ENCODE measurements around the gene PSMD3.
"Not testable (repeated sequence)": the region's sequence is repeated elsewhere in the genome, so short reads cannot be mapped to it uniquely, and the experiment has no call there.

The PSMD3 gene

DNA sequence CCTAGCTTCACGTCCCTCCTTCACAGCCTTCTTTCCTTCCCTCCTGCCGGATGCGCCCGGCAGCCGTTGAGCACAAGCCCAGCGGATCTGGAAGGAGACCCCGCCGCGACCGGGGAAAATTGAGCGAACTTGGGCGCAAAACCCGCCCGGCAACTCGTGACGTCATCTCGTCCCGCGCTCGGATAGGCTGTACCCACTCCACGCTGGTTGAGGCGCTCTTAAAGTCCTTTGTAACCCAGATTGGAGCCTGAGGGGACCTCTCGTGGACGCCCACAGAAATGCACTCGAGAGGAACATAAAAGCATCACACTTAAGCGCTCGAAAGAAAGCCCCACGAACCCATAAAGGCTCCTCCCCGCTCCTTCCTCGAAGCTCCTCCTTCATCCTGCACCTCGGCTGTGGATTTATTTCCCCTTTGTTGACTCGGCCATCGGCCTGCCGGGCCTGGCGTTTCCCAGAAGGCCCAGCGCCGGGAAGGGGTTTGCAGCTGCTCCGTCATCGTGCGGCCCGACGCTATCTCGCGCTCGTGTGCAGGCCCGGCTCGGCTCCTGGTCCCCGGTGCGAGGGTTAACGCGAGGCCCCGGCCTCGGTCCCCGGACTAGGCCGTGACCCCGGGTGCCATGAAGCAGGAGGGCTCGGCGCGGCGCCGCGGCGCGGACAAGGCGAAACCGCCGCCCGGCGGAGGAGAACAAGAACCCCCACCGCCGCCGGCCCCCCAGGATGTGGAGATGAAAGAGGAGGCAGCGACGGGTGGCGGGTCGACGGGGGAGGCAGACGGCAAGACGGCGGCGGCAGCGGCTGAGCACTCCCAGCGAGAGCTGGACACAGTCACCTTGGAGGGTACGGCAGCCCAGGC is at the start of gene PSMD3:
TSS of gene PSMD3 (plus strand) at position 457 of the 856 bp plus-strand sequence. CDS start at position 621, 164 bp downstream.
- DNase-seq: peak; percentile 96 to 97

DNA sequence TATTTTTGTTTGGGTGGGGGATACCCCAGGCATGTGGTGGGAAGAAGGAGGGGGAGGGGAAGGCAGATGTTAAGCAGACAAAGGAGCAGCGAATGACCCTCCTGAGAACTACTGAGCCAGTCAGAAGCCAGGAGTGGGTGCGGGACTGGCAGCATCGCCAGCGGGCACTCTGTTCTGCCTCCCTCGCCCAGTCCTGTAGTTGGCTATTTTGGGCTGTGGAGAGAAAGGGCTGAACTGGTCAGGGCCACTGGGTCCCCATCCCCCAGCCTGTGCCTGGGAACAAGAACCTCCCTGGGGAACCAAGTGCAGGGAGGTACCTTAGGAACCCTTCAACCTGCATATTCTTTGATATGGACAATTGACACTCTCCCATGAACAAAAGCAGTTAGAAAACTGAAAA is 46.7 kb upstream of the PSMD3 start:
- no peak for DNase-seq

DNA sequence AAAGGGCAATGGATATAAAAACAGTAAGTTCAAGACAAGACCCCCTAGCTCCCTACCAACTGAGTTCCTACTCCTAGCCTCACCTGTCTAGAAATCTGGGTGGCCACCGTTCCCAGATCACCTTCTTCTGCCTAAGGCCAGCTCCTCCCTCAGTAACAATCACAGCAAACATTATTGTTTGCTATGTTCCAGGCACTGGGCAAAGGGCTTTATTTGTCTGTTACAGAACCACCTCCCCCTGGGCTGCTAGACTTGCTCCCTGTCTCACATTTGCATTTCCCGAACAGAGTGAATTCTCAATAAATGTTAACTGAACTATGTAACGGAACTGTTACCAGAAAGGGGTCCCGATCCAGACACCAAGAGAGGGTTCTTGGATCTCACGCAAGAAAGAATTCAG is 46.3 kb upstream of the PSMD3 start:
- DNase-seq: no peak

DNA sequence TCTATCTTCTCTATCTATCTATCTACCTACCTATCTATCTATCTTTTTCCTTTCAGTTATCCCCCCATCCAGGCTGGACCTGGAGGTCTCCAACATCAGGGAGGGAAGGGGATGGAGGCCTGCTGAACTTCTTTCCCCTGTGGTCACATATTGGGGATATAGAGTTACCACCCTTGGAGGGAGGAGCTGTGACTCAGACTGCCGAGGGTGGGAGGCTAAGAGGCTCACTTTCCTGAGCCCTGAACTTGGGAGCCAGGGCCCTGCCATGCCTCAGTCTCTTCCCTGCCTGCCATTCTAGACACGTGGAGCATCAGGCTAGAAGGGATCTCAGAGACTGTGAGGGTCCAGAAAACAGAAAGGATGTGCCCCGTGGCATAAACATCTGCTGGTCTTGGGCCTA is 44.7 kb upstream of the PSMD3 start:
- no peak for DNase-seq

DNA sequence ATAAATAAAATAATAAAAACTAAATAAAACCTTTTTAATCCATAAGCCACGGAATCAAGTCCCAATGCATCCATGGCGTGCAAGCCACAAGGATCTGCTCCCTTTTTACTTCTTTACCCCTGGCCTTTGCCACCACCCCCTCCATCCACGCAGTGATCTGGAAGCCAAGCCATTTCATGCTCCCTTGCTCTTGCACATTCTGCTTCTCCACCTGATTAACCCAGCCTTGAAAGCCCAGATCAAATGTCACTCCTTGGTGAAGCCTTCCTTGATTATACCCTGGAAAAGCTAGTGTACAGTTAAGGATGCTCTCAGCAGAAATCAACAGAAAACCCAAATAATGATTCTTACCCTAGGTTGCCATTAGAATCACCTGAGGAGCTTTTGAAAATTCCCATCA is 43.2 kb upstream of the PSMD3 start:
- DNase-seq: no peak

DNA sequence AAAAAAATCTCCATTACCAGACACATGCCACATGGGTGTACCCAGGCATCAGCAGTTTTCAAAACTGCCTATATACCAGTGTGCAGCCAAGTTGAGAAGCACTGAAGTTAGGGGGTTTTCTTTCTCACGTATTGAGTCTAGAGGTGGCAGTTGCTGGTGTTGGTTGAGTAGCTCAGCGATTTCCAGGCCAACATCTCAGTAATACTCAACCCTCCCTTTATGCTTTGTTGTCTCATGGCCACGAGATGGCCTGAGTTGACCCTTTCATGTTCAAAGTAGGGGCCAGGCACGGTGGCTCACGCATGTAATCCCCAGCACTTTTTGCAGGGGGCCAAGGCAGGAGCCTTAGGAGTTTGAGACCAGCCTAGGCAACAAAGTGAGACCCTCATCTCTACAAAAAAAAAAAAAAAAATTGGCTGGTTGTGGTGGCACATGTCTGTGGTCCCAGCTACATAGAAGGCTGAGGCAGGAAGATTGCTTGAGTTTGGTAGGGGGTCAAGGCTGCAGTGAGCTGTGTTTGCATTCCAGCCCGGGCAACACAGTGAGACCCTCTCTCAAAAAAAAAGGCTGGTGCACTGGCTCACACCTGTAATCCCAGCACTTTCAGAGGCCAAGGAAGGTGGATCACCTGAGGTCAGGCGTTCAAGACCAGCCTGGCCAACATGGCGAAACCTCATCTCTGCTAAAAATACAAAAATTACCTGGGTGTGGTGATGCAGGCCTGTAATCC is 42.3 kb upstream of the PSMD3 start:
- no peak for DNase-seq

DNA sequence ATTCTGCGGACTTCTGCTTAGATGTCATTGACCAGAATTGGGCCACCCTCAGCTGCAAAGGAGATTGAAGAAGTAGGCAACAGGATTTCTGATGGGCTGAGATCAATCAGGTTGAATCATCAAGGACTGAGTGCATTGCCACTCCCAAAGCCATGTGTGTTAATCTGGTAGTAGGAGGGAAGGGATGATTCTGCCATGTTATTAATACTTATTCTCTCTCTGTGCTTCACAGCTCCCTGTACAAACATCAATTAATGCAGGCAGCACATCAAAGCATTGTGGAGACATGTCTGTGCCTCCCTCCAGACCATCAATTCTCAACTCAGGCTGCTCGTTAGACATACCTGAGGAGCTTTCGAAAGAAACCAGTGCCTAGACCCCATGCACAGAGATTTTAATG is 41.5 kb upstream of the PSMD3 start:
- no peak for DNase-seq

DNA sequence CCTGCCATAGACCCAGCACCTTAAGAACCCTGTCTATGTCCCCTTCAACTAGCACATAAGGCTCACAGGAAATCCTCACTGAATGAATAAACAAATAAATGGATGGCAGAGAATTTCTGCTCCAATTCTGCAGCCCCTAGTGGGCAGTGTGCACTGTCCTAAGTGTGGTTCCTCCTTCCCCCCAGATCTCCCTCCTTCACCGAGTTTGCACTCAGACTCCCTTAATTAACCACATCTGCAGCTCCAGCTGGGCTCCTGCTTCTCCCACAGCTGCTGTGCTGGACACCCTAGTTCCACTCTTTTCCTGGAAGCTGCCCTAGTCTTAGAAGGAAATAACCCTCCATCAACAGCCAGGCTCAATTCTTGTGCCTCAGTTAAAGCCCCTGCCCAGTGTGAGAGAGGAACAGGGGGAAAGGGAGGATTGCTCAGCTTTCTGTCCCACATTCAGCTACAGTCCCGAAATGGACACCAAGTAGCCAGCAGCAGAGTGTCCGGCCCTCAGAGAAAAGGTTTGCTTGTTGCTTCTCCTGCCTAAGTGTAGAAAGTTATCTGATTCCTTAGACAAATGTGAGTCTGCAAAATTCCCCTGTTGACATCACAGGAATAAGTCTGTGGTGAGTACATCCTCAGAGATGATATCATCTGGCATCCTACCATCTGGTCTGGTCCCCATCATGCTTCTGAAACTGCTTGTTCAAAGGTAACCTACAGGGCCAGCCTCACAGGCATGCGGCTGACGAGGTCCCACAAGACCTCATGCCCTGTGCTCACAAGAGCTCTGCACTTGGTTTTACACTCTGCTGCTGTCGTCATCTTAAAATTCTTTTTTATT is 40.8 kb upstream of the PSMD3 start:
- DNase-seq: no peak

DNA sequence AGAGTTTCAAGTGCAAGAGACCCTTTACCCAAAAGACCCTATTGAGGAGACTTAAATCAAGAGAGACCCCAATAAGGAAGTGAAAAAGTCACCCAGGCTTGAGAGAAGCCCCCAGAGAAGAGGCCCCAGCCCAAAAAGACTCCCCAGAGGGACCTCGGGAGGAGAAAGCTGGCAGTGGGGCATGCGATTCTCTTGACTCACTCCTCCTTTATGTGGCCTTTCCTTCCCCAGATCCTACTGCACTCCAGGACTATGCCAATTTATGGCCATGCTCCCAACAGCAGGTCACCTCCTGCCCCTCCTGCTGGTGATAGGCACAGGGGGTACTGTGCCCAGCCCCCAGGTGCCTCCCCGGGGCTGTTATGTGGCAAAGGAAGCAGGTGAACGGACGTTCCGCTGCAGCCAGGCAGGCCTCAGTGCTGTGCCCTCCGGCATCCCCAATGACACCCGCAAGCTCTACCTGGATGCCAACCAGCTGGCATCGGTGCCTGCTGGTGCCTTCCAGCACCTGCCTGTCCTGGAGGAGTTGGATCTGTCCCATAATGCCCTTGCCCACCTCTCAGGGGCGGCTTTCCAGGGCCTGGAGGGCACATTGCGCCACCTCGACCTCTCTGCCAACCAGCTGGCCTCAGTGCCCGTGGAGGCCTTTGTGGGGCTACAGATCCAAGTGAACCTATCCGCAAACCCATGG is 36.8 kb upstream of the PSMD3 start:
- DNase-seq: no peak

DNA sequence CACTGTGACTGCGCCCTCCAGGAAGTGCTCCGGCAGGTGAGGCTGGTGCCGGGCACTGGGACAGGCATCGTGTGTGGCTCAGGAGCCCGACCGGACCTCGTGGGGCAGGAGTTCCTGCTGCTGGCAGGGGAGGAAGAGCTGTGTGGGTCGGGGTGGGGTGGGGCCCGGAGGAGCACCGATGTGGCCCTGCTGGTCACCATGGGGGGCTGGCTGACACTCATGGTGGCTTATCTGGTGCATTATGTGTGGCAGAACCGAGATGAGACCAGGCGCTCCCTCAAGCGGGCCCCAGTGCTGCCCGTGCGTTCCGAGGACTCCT is 36.3 kb upstream of the PSMD3 start:
- DNase-seq: no peak

DNA sequence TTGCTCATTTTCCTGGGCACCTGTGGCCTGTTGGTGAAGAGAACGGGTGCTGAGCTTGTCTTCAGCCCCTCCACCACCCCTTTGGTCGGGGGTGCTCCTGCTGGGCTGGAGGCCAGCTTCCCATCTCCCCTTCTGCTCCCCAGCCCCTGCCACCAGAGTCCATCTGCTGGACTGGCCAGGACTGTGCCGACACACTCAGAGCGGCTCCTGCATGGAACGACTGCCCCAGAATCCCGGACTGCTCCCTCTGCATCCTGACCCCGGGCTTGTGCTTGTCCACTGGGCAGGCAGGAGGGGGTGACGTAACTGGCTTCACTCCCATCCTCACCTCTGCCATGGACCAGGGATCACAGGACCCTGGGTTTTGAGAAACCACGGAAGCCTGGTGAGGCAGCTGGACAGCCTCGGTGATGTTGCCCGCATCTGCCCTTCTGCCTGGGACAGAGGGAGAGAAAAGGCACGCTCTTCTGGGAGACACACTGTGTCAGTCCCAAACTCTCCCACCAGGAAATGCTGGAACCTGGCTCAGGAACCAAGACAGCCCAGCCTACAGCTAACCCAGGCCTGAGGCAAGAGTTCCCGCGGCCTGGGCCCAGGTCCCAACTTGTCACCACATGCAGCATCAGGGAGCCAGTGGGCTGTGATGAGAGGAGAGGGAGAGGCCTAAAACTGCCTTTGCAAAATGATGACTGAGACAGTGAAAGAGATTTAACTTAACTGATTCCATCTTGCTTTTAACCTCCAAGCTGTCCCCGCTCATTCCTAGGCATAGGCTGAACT is 33.9 kb upstream of the PSMD3 start:
- DNase-seq: no peak

DNA sequence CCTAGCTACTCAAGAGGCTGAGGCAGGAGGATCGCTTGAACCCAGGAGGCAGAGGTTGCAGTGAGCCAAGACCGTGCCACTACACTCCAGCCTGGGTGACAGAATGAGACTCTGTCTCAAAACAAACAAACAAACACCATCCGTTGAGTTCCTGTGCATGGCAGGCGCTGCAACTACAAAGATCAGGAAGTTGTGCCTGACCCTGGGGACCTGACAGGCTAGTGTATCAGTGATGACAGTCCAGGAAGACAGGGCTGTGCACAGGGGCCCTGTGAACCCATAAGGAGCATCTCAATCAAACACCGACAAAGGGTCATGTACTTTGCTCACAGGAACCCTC is 32.1 kb upstream of the PSMD3 start:
- not testable (repeated sequence) for DNase-seq

DNA sequence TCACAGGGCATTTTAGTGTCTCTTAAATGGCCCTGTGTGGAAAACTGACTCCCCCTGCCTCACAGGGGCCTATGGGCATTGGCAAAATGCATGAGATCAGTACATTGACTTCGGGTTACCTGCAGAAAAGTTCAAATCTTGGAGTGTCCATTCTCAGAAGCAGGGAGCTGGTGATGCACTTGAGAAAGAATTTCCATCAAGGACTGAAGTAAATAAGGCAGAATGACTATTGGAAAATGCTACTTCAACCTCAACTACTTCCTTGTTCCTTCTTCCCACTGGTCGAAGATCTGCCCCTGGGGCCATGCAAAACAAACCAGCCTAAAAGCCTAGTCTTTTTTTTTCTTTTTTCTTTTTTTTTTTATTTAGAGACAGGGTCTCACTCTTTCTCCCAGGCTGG is 31.6 kb upstream of the PSMD3 start:
- DNase-seq: no peak

DNA sequence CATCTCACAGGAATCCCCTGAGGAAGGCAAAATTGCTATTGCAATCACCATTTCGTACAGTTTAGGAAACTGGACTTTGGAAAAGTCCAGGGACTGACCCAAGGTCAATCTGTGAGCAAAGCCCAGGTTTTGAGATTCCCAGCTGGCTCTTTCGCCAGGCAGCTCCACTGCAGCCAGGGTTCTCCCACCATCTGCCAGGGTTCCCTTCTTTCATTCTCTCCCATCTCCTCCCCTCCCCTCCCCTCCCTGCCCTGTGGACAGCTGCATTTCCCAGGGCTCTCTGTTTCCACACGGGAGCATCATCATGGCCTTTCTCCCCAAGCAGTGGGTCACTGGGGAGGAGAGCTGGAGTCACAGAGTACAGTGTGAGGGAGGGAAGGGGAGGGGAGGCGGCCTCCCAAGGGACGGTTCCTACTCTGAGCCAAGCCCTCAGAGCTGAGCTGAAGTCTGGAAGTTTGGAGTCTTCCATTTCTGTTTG is 29.7 kb upstream of the PSMD3 start:
- no peak for DNase-seq

DNA sequence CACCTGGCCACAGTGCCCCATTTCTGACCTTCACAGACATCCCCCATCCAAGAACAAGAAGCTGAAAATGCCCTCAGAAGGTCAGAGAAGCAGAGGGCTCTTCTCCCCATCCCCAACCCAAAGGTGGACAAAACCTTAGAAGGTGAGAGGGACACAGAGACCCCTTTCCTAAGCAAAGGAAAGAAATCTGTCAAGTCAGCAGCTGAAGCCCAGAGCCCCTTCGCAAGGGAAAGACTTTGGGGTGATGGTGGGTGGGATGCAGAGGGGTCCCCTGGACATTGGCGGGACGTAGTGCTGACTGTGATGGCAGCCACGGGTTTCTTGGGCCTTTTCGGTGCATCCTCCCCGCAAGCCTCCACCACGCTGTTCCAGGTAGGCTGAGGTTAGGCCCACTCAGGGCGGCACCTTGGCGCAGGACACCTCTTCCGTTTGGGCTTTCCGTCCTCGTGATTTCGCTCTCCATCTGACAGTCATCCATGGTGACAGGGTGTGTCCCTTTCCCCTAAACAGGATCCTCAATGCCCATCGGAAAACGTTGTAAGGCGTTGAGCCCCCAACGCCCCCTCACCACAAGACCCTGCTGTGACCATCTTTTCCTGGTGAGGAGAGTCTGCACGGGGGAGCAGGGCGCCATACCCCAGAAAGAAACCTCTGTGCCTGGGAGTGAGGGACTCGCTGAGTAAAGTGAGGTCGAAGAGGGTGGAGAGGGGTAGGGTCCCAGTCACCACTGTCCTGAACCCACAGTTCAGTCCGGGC is 28.5 kb upstream of the PSMD3 start:
- no peak for DNase-seq

DNA sequence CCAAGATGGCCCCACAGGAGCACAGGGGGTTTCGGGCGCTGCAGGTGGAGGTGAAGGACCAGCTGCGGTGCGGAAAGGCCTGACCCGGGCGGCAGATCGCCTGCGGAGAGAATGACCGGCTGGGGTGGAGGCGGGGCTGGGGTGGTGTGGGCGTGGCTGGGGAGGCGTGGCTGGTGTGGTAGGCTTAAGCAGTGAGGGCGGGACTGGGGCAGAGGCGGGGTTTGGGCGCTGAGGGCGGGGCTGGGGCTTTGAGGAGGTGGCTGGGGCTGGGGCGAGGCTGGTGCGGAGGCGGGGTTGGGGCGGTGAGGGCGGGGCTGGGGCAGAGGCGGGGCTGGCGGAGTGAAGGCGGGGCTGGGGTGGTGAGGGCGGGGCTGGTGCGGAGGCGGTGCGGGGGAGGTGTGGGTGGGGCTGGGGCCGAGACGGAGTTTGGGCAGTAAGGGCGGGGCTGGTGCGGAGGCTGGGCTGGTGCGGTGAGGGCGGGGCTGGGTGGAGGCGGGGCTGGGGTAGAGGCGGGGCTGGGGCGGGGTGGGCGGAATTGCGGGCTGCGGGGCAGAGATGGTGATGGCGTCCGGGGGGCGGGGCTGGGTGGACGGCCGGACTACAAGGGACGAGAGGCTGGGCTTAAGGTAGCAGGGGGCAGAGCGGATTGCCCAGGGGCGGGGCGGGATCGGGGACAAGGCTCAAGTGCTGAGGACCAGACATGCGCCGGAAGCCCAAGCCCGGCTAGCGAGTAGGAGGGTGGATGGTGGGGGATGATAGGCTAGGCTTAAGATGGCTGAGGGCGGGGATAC is 27.7 kb upstream of the PSMD3 start:
- DNase-seq: peak; percentile 86 to 87

DNA sequence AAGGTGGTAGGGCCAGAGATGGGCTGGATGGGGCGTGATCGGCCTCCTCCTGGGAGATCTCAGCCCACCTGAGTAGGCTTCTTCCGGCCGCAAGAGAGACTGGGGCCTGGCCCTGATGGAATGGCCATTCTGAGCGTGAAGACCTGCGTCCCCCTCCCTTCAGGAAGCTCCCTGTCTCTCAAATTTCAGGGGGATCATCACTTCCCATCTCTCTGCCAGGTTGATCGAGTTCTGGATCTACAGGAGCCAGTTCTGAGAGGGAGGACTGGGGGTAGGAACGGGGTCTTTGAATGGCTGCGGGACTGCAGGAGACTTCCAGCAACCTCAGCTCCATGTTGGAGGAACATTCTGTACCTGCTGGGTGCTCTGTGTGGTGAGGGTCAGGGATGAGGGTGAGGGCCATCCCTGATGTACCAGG is 27.1 kb upstream of the PSMD3 start:
- DNase-seq: no peak

DNA sequence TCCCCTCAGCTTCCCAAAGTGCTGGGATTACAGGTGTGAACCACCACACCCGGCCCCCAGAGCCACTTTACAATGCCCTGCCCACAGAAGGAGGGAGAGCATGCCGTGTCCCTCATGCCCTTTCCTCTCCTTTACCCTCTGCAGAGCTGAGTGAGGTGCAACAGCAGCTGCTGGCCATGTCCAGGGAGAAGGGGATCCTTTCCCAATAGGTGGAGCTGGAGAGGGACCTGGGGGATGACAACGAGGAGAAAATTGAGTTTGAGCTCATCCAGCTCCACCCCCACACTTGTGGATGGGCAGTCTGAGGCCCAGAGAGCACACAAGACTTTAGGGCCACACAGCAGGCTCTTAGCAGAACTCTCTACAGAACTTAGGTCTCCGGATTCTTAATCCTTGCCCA is 25.7 kb upstream of the PSMD3 start:
- DNase-seq: no peak

DNA sequence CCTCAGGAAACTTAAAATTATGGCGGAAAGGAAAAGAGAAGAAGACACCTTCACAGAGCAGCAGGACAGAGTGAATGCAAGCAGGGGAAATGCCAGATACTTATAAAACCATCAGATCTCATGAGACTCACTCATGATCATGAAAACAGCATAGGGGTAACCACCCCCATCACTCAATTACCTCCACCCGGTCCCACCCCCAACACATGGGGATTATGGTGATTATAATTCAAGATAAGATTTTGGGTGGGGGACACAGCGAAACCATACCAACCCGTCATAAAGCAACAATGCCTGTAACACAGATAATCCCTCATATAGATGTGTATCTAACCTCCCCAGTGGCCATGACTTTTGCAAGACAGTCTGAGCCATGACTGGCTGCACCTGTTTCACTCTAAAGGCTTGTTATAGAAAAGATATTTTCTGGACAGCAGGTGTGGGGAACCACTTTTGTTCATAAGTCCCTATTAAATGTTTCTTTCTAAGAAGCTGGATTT is 24.8 kb upstream of the PSMD3 start:
- DNase-seq: no peak

DNA sequence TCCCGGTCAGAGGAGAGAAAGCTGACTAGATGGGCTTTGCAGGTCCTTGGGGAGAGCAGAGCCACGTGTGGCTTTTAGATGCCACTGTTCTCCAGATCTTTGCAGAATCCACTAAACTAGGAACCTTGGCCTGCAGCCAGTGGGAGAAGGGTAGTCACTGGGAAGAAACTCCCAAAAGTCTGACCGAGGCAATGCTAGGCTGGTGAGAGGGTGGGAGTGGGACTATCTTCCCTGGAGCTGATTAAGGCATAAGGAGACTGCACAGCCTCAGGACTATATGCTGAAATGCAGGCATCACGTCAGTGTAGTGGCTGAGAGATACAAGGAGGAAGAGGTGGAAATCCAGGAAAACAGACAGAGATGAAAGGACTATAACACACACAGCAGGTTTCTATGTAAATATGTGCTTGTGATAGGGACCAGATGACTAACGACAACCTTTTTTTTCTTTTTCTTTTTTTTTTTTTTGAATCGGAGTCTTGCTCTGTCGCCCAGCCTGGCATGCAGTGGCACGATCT is 20.0 kb upstream of the PSMD3 start:
- no peak for DNase-seq
